GM21825 (cell line): ENCODE results near the gene ELK4.

ENCODE experiments used
- ATAC-seq: cut with Tn5 transposase; IDR thresholded peaks from one replicate; pipeline ENCODE4 v1.9.1; 2021; ENCODE audit warnings: mild to moderate bottlenecking, moderate library complexity; ENCODE audit not compliant: unreplicated experiment

The ELK4 gene

DNA sequence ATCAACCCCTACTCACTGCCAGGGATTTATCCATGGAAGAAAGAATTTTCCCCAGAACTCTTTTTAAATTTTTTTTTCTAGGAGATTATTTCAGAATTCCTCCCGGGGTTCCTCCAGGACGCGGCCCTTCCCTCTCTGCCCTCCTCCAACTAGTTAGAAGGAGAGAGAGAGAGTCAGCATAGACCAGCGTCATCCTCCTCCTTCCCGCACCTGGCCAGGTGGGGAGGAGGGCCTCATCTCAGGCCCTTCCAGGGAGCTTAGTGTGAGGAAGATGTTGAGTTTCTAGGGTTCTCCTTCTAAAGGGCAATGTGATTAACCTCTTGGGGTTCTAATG is 63.7 kb downstream of the ELK4 start:
- no peak for ATAC-seq

GRCh38 chr1:205567716-205568115 is 64.1 kb downstream of the ELK4 start:
- ATAC-seq = no peak

DNA sequence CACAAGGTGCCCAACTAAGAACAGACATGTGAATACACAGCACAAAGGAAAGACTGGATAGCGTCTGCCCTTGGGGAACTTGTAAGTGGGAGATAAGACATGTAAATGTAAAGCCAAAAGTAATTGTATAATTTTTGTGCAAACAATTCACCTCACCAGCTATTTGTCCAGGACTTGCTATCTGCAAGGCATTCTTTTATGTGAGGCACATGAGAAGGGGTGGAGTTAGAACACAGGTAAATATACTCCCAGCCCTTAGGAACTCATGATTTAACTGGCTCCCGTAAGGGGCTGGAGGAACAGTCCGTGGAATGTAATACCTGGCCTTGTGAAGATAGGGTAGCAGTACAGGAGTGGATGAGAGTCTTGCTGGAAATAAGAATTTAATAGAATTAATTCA is 66.0 kb downstream of the ELK4 start:
- no peak for ATAC-seq

GRCh38 chr1:205563927-205564441 is 67.8 kb downstream of the ELK4 start:
- no peak for ATAC-seq

DNA sequence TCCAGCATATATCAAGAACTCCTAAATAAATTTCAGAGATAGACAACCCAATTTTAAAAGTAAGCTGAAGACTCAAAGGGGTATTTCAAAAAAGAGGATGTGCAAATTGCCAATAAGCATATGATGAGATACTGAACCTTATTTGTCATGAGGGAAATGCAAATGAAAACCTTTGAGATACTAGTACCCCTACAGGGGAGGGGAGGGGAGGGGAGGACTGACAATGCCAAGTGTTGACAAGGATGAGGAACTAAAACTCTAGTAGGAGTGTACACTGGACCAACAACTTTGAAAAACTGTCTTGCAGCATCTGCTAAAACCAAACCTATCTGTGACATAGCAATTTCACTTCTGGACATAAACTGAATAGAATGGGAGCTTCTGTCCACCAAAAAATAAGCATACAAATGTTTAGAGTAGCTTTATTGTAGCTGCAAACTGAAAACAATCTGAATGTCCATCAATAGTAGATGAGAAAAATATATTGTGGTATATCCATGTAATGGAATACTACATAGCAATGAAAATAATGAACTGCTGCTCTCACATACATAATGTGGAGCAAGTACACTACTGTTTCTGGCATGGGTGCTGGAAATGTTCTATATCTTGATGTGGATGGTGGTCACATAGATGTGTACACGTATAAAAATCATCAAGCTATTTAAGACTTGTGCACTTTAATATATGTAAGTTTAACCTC is 70.2 kb downstream of the ELK4 start:
- ATAC-seq = no peak
